Tibial nerve (tissue), 4 donors: ENCODE data around the gene MGAT3. TPM values are rescaled to one million over a fixed set of nuclear protein-coding genes. Genes with fewer than 3 reads are reported as not detected.
A peak's percentile ranks its signal among the peaks of the same experiment; 100 is the strongest.
"Not testable (repeated sequence)": the region's sequence is repeated elsewhere in the genome, so short reads cannot be mapped to it uniquely, and the experiment has no call there.

Experiments used
- DNase-seq, 2 donors: peaks; one replicate each; pipeline ENCODE4 v3.0.0-alpha.2; 2019; ENCODE audit warnings: low spot score in 2 of 2
- H3K27ac ChIP-seq, 4 donors: fragments of 200-600 bp; sonication (generic) in 3 of 4; one replicate each; pipeline ENCODE4 v1.5.1; 2017 to 2019; ENCODE audit warnings: mild to moderate bottlenecking in 1 of 4
- H3K27me3 ChIP-seq, 2 donors: fragments of 200-600 bp; sonication (generic) in 1 of 2; one replicate each; pipeline versions ENCODE4 v1.5.1 to v1.6.0; 2017 to 2019
- H3K36me3 ChIP-seq, 3 donors: fragments of 200-600 bp; sonication (generic); one replicate each; pipeline ENCODE4 v1.5.1; 2018 to 2019
- H3K4me1 ChIP-seq, 4 donors: fragments of 200-600 bp; sonication (generic) in 3 of 4; one replicate each; pipeline ENCODE4 v1.5.1; 2017 to 2019
- H3K4me3 ChIP-seq, 4 donors: fragments of 200-600 bp; sonication (generic) in 3 of 4; one replicate each; pipeline ENCODE4 v1.5.1; 2017 to 2019; ENCODE audit warnings: mild to moderate bottlenecking in 1 of 4, moderate library complexity in 1 of 4
- H3K9me3 ChIP-seq, 4 donors: fragments of 200-600 bp; sonication (generic) in 3 of 4; one replicate each; pipeline ENCODE4 v1.5.1; 2017 to 2019
- CTCF ChIP-seq, 5 experiments: fragments of 200-600 bp in 3 of 5; fragments of 450-650 bp in 2 of 5; sonication (generic) in 3 of 5; IDR thresholded peaks; one replicate each; pipeline ENCODE4 v1.5.1; 2016 to 2019; ENCODE audit warnings: antibody characterized with exemption in 5 of 5, mild to moderate bottlenecking in 3 of 5, moderate library complexity in 2 of 5
- EP300 ChIP-seq, 2 donors: sonication (generic); formaldehyde crosslinking; IDR thresholded peaks; one replicate each; pipeline ENCODE4 v1.6.1; 2017; ENCODE audit warnings: antibody characterized with exemption in 2 of 2, mild to moderate bottlenecking in 1 of 2
- POLR2A ChIP-seq, 2 donors: fragments of 450-650 bp; IDR thresholded peaks; one replicate each; pipeline ENCODE4 v1.6.1; 2017; ENCODE audit warnings: antibody characterized with exemption in 2 of 2, mild to moderate bottlenecking in 2 of 2, moderate library complexity in 2 of 2
- WGBS, 2 donors: methylation state at CpG; one replicate each; pipeline ENCODE4 v1.1.5; 2018; 5-methylcytosine and 5-hydroxymethylcytosine counted together
- total RNA-seq, 4 donors: library from RNA; depleted of rRNA; stranded (reverse); fragments of >200 nt; gene quantifications; one replicate each; pipeline ENCODE4 v1.1.0, GENCODE V29; 2016

The MGAT3 gene
- total RNA-seq, 4 donors from 2014 or later, result 26.2 to 32.7 (median 32.2) TPM

GRCh38 chr22:39518996-39519680 lies 62.3 kb downstream of the MGAT3 start:
- H3K9me3 ChIP-seq, result no peaks in the 10 kb centered on the region
- peak overlapping the region; percentile 97 to 100 (median 98) for H3K27ac ChIP-seq
- peaks cover 0 to 51% (median 41%) of the 10 kb centered on the region in 4 donors for H3K4me1 ChIP-seq
- TF ChIP-seq POLR2A (IDR thresholded peaks at IDR 0.05), result no peak
- TF ChIP-seq CTCF (IDR thresholded peaks at IDR 0.05), result no peak
- no peak for TF ChIP-seq EP300 (IDR thresholded peaks at IDR 0.05)
- no peaks in the 10 kb centered on the region for H3K27me3 ChIP-seq
- H3K36me3 ChIP-seq, result peaks cover 0 to 62% (median 20%) of the 10 kb centered on the region in 3 donors
- no peak for DNase-seq
- H3K4me3 ChIP-seq, result peak overlapping the region; percentile 86 to 98 (median 91)
- 9% methylated on average over 22 to 24 of the region's 24 CpGs for WGBS, 2 donors

- H3K27me3 ChIP-seq, result no peaks in the 10 kb centered on the region
- peaks cover 0 to 51% (median 47%) of the 10 kb centered on the region in 4 donors for H3K4me1 ChIP-seq
- peak overlapping the region; percentile 86 to 98 (median 91) for H3K4me3 ChIP-seq
- peak in 4 of 5 experiments; percentile 19 to 65 (median 50) for TF ChIP-seq CTCF (IDR thresholded peaks at IDR 0.05)
- peak; percentile 41 to 65 for TF ChIP-seq POLR2A (IDR thresholded peaks at IDR 0.05)
- TF ChIP-seq EP300 (IDR thresholded peaks at IDR 0.05), result no peak
- WGBS, 2 donors, result 0 to 1% methylated on average over 9 to 45 of the region's 47 CpGs
- peaks cover 0 to 62% (median 20%) of the 10 kb centered on the region in 3 donors for H3K36me3 ChIP-seq
- peak; percentile 95 to 96 for DNase-seq
- peak overlapping the region; percentile 97 to 100 (median 98) for H3K27ac ChIP-seq
- no peaks in the 10 kb centered on the region for H3K9me3 ChIP-seq
These were observed 62.9 kb downstream of the MGAT3 start for GRCh38 chr22:39519681-39520225.

GRCh38 chr22:39520226-39521105 lies 63.7 kb downstream of the MGAT3 start, which contains the start of gene ATF4:
Gene ATF4 (plus strand): TSS chr22:39520562. CDS start chr22:39521446, 884 bp downstream.
- peak within 1 kb of the TSS; percentile 97 to 100 (median 98) for H3K27ac ChIP-seq
- DNase-seq, result peak; percentile 90 to 96
- 0% methylated on average over 62 of the region's 86 CpGs for WGBS, 2 donors
- H3K27me3 ChIP-seq, result no peaks in the 10 kb centered on the region
- H3K4me1 ChIP-seq, result peaks cover 0 to 58% (median 53%) of the 10 kb centered on the region in 4 donors
- peaks cover 0 to 62% (median 13%) of the 10 kb centered on the region in 3 donors for H3K36me3 ChIP-seq
- TF ChIP-seq CTCF (IDR thresholded peaks at IDR 0.05) (peak in 2 of 5 experiments; percentile 28 to 35), EP300 (IDR thresholded peaks at IDR 0.05) (peak; percentile 38 to 99), POLR2A (IDR thresholded peaks at IDR 0.05) (peak; percentile 96 to 98)
- H3K9me3 ChIP-seq, result no peaks in the 10 kb centered on the region
- H3K4me3 ChIP-seq, result peak within 1 kb of the TSS; percentile 86 to 98 (median 91)

GRCh38 chr22:39521106-39521885 lies 64.5 kb downstream of the MGAT3 start:
- TF ChIP-seq CTCF (IDR thresholded peaks at IDR 0.05), result peak in 1 of 5 experiments; percentile 5
- H3K4me1 ChIP-seq, result peaks cover 0 to 66% (median 53%) of the 10 kb centered on the region in 4 donors
- H3K9me3 ChIP-seq, H3K27me3 ChIP-seq, DNase-seq: not testable (repeated sequence)
- peak overlapping the region; percentile 86 to 98 (median 91) for H3K4me3 ChIP-seq
- WGBS, 2 donors, result 2 to 4% methylated on average over 16 to 21 of the region's 28 CpGs
- H3K27ac ChIP-seq, result peak overlapping the region; percentile 97 to 100 (median 98)
- H3K36me3 ChIP-seq, result peaks cover 0 to 61% (median 13%) of the 10 kb centered on the region in 3 donors

GRCh38 chr22:39522091-39522490 lies 65.3 kb downstream of the MGAT3 start:
- H3K27me3 ChIP-seq, H3K9me3 ChIP-seq, DNase-seq: not testable (repeated sequence)
- Histone ChIP-seq H3K36me3 (peaks cover 0 to 54% (median 13%) of the 10 kb centered on the region in 3 donors), H3K27ac (peak overlapping the region; percentile 97 to 100 (median 98)), H3K4me3 (peak overlapping the region; percentile 86 to 98 (median 91)), H3K4me1 (peaks cover 0 to 72% (median 56%) of the 10 kb centered on the region in 4 donors)
- 15% methylated on average over 5 of the region's 5 CpGs for WGBS, 2 donors
